Measurements from ENCODE around the gene MAGIX. TPM values are rescaled to one million over a fixed set of nuclear protein-coding genes. Genes with fewer than 3 reads are reported as not detected.
A peak's percentile ranks its signal among the peaks of the same experiment; 100 is the strongest.

The MAGIX gene
- total RNA-seq, 1 donor = 1.8 TPM

DNA sequence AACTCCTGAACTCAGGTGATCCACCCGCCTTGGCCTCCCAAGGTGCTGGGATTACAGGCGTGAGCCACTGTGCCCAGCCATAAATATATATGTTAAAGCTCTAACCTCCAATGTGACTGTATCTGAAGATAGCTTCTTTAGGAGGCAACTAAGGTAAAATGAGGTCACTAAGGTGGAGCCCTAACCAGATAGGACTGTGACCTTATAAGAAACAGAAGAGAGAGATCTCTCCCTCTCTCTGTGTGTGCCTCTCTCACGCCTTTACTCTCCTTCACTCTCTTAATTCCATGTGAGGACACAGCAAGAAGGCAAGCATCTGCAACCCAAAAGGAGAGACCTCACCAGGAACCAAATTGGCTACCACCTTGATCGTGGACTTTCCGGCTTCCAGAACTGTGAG lies 926 bp upstream of the MAGIX start:
- TF ChIP-seq, protein P1, sequence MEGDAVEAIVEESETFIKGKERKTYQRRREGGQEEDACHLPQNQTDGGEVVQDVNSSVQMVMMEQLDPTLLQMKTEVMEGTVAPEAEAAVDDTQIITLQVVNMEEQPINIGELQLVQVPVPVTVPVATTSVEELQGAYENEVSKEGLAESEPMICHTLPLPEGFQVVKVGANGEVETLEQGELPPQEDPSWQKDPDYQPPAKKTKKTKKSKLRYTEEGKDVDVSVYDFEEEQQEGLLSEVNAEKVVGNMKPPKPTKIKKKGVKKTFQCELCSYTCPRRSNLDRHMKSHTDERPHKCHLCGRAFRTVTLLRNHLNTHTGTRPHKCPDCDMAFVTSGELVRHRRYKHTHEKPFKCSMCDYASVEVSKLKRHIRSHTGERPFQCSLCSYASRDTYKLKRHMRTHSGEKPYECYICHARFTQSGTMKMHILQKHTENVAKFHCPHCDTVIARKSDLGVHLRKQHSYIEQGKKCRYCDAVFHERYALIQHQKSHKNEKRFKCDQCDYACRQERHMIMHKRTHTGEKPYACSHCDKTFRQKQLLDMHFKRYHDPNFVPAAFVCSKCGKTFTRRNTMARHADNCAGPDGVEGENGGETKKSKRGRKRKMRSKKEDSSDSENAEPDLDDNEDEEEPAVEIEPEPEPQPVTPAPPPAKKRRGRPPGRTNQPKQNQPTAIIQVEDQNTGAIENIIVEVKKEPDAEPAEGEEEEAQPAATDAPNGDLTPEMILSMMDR (IDR thresholded peaks at IDR 0.05; ENCODE audit: extremely low read depth, low read depth, low read length) = no peak
- no peaks in the 10 kb centered on the region for H4K20me1 ChIP-seq (ENCODE audit: insufficient read depth, low read length)
- H2AFZ ChIP-seq (ENCODE audit: low read length) = no peak overlapping the region
- no peak overlapping the region for H3K27ac ChIP-seq (ENCODE audit: low read depth, low read length)
- DNase-seq (ENCODE audit: insufficient read length, low spot score, missing footprints) = no peak
- H3K27me3 ChIP-seq (ENCODE audit: insufficient read depth, low read length) = no peaks in the 10 kb centered on the region
- H3K4me1 ChIP-seq (ENCODE audit: insufficient read depth, low read length) = peaks cover 1% of the 10 kb centered on the region
- no peaks in the 10 kb centered on the region for H3K9me3 ChIP-seq (ENCODE audit: low read depth, low read length)
- no peak overlapping the region for H3K4me2 ChIP-seq (ENCODE audit: insufficient read depth, low read length)
- no peak overlapping the region for H3K4me3 ChIP-seq (ENCODE audit: insufficient read depth, low read length)
- no peaks in the 10 kb centered on the region for H3K36me3 ChIP-seq (ENCODE audit: insufficient read depth, low read length)
- H3K79me2 ChIP-seq (ENCODE audit: insufficient read depth, low read length) = no peaks in the 10 kb centered on the region

DNA sequence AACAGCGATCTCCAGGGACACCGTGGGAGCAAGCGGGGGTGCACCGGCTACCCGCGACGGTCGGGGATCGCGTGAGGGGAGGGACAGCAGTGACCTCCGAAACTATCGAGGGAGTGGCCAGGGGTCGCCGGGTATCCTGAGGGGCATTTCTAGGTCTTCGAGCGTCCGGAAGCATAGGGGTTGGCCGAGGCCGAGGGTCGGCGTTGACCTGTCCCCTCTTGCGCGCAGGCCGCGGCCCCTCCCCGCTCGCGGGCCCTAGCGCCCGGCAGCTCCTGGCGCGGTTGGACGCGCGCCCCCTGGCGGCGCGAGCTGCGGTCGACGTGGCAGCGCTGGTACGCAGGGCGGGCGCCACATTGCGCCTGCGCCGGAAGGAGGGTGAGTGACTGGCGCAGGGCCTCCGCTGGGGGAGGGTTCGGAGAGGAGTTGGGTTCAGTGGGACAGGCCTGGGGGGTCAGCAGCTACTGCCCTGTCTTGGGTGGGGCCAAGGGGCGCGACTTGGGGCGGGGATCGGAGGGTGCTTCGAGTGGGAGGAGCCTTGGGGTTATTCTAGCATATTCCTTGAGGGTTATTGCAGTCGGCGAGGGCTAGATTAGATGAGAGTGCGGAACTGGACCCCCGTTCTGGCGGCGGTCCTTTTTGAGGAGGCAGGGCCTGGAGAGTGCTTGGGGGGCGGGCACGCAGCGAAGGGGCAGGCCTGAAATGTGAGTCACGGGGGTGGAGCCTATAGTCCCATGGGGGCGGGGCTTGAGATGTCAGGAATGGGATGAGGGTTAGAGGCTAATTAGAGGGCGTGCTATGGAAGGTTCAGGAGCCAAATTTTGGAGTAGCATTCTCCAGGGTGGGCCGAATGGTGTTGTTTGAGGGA lies 1.2 kb downstream of the MAGIX start:
- DNase-seq (ENCODE audit: insufficient read length, low spot score, missing footprints) = peak; percentile 95
- H3K9me3 ChIP-seq (ENCODE audit: low read depth, low read length) = no peaks in the 10 kb centered on the region
- no peaks in the 10 kb centered on the region for H3K79me2 ChIP-seq (ENCODE audit: insufficient read depth, low read length)
- TF ChIP-seq, protein P1 (IDR thresholded peaks at IDR 0.05; ENCODE audit: extremely low read depth, low read depth, low read length) = peak; percentile 47
- H3K27ac ChIP-seq (ENCODE audit: low read depth, low read length) = peak overlapping the region; percentile 58
- H2AFZ ChIP-seq (ENCODE audit: low read length) = peak overlapping the region; percentile 74
- H3K4me1 ChIP-seq (ENCODE audit: insufficient read depth, low read length) = peaks cover 12% of the 10 kb centered on the region
- no peaks in the 10 kb centered on the region for H3K36me3 ChIP-seq (ENCODE audit: insufficient read depth, low read length)
- H4K20me1 ChIP-seq (ENCODE audit: insufficient read depth, low read length) = no peaks in the 10 kb centered on the region
- H3K4me2 ChIP-seq (ENCODE audit: insufficient read depth, low read length) = peak overlapping the region; percentile 69
- no peaks in the 10 kb centered on the region for H3K27me3 ChIP-seq (ENCODE audit: insufficient read depth, low read length)
- H3K4me3 ChIP-seq (ENCODE audit: insufficient read depth, low read length) = peak overlapping the region; percentile 65

DNA sequence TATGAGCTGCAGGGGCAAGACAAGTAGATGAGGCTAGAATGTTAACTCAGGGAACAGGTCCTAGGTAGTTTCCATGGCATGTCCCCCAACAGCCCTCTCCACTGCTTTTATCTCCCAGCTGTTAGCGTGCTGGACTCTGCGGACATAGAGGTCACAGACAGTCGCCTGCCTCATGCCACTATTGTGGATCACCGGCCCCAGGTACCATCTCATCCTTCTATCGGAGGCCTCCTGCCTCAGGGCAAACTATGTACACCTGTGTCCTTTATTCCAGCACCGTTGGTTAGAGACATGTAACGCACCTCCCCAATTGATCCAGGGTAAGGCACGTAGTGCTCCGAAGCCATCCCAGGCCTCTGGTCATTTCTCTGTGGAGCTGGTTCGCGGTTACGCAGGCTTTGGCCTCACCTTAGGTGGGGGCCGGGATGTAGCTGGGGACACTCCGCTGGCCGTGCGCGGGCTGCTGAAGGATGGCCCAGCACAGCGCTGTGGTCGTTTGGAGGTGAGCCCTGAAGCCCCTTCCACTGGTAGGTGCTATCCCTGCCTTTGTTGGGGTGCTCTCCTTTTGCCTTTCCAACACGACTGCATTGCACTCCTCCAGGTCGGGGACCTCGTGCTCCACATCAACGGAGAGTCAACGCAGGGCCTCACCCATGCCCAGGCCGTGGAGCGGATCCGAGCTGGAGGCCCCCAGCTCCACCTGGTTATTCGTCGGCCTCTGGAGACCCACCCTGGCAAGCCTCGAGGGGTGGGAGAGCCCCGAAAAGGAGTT lies 2.2 kb downstream of the MAGIX start:
- TF ChIP-seq, protein P1 (IDR thresholded peaks at IDR 0.05; ENCODE audit: extremely low read depth, low read depth, low read length) = no peak
- Histone ChIP-seq H2AFZ (ENCODE audit: low read length) (no peak overlapping the region), H3K27me3 (ENCODE audit: insufficient read depth, low read length) (no peaks in the 10 kb centered on the region), H3K9me3 (ENCODE audit: low read depth, low read length) (no peaks in the 10 kb centered on the region), H3K79me2 (ENCODE audit: insufficient read depth, low read length) (no peaks in the 10 kb centered on the region), H3K27ac (ENCODE audit: low read depth, low read length) (no peak overlapping the region), H3K36me3 (ENCODE audit: insufficient read depth, low read length) (no peaks in the 10 kb centered on the region), H3K4me2 (ENCODE audit: insufficient read depth, low read length) (no peak overlapping the region), H3K4me3 (ENCODE audit: insufficient read depth, low read length) (no peak overlapping the region), H4K20me1 (ENCODE audit: insufficient read depth, low read length) (no peaks in the 10 kb centered on the region), H3K4me1 (ENCODE audit: insufficient read depth, low read length) (peaks cover 12% of the 10 kb centered on the region)
- peak; percentile 67 for DNase-seq (ENCODE audit: insufficient read length, low spot score, missing footprints)
